GM18870 (cell line): ENCODE measurements around the gene USH1G.
"Not testable (repeated sequence)": the region's sequence is repeated elsewhere in the genome, so short reads cannot be mapped to it uniquely, and the experiment has no call there.

Experiments used
- ATAC-seq: cut with Tn5 transposase; IDR thresholded peaks from one replicate; pipeline ENCODE4 v1.9.1; 2021; ENCODE audit warnings: moderate library complexity; ENCODE audit not compliant: unreplicated experiment

The USH1G gene

DNA sequence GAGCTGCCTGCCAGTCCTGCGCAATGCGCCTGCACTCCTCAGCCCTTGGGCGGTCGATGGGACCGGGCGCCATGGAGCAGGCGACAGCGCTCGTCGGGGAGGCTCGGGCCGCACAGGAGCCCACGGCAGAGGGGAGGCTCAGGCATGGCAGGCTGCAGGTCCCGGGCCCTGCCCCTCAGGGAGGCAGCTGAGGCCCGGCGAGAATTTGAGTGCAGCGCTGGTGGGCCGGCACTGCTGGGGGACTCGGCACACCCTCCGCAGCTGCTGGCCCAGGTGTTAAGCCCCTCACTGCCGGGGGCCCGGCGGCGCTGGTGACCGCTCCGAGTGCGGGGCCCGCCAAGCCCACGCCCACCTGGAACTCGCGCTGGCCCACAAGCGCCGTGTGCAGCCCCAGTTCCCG, 16.0 kb downstream of the USH1G start:
- ATAC-seq, result no peak

DNA sequence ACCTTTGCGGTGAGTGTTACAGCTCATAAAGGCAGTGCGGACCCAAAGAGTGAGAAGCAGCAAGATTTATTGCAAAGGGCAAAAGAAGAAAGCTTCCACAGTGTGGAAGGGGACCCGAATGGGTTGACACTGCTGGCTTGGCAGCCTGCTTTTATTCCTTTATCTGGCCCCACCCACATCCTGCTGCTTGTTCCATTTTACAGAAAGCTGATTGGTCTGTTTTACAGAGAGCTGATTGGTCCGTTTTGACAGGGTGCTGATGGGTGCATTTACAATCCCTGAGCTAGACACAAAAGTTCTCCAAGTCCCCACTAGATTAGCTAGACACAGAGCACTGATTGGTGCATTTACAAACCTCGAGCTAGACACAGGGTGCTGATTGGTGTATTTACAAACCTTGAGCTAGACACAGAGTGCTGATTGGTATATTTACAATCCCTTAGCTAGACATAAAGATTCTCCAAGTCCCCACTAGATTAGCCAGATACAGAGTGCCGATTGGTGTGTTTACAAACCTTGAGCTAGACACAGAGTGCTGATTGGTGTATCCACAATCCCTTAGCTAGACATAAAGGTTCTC, 16.8 kb downstream of the USH1G start:
- not testable (repeated sequence) for ATAC-seq

DNA sequence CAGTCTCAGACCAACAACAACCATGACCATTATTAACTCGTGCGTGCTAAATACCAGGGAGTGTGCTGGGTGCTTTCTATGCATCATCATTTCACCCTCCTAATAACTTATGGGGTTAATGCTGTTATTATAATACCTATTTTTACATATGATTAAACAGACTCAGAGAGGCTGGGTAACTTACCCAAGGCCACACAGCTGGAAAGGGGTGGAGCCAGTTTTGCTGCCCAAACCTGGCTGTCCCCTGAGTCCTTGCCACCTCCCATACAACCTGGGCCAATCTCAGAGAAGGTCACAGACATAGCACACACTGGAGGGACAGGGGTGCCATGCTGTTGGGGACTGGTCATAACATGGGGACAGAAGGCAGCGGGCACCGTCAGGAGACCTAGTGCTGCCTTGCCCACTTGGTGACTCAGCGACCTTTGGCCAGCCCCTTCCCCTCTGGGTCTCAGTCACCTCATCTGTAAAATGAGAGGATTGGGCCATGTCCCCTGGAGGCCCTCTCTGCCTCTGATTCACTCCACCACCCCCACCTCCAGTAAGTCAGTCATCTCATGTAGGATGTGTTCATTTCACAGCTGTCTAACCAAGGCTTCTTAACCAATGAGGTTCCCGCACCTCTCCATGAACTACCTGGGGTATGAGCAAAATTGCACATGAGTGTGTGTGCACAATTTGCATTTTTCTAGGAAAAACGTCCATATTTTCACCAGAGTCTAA, 18.2 kb downstream of the USH1G start:
- ATAC-seq, result no peak

DNA sequence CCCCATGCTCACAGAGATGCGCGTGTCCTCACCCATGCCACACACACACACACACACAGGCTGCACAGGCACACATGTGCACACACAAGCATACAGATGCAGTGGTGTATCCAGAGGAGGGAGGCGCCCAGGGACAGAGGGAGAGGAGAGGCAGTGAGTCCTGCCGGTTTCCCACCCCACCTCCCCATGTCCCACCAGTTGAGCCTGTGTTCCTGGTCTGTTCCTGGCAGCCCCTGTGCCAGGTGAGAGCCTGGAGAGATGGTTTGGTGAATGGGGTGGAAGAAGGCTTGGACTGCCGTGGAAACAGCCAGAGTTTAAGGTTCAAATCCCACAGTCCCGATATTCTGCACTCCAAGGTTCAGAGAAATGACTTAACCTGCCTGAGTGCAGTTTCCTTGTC, 19.4 kb downstream of the USH1G start:
- no peak for ATAC-seq

DNA sequence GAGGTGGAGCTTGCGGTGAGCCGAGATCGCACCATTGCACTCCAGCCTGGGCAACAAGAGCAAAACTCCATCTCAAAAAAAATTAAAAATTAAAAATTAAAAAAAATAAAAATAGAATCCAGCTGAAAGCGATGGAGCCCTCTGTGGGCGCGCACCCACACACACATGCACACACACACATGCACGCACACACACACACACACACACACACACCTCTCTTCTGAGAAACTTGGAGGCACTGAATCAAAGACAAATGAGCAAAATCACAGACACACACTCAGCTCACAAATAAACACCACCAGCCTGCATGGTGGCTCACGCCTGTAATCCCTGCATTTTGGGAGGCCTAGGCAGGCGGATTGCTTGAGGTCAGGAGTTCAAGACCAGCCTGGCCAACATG, 20.0 kb downstream of the USH1G start:
- no peak for ATAC-seq

DNA sequence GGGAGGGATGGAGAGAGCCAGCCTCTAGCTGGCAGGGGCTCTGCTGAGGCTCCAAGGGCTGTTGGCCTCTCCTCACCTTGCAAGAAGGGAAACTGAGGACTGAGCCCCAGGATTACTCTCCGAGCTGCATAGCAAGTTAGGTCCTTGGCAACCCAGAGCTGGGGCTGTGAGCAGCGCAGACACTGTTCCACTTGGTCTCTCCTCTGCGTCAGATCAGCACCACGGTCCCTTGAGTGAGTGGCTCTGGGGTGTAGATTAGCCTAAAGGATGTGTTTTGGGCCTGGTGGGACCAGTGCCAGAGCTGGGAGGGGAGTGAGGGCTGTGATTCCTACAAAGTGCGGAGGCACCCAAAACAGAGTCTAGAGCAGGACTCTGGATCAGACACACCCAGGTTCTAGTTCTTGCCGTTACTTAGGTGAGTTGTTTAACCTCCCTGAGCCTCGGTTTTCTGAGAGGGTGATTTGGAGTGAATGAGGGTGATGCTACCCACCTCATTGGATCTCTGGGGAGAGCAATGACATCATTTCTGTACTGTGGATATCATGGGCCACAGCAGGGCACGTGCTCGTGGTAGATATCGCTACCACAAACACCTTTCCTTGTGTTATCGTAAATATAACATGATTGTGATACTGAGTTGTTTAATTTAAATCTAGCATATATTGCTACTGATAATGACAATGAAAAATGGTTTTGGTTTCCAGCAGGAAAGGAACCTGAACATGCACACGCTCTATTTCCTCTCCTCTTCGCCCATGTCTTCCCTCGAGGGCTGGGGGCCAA, 21.5 kb downstream of the USH1G start:
- no peak for ATAC-seq

DNA sequence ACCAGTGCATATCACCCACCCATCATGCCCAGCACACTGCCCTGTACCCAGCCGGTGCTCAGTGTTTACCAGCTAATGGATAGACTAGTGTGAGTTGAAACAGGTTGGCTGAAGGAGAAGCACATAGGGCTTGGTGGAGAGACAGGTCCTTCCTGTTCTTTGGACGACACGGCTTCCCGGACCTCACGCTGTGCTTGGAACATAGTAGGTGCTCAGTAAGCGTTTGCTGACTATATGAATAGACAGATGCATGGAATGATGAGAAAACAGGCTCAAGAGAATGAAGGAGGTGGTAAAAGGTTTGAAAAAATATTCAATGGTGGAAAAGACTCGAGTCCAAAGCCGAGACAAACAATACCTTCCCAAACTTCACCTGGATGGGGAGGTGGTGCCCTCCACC, 22.8 kb downstream of the USH1G start:
- ATAC-seq, result no peak

DNA sequence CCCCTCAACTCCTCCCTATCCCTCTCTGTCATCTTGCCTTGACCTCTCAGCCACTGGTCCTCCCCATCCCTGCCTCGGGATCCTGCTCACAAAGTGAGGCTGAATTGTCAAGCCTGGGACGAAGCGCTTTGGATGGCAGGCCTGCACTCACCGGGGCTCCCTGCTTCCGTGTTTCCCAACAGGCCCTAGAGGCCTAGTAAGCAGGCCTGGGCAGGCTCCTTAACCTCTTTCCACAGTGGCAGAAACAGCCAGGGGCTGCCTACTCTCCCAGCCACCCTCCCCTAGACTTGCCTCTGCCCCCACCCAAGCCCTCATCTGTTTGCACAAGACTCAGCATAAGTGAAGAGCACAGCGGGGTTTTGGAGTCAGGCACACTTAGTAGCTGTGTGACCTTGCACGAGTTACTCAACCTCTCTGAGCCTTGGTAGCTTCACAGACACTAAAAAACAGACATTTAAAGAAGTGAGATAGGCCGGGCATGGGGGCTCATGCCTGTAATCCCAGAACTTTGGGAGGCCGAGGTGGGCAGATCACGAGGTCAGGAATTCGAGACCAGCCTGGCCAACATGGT, 24.6 kb downstream of the USH1G start:
- ATAC-seq, result no peak

DNA sequence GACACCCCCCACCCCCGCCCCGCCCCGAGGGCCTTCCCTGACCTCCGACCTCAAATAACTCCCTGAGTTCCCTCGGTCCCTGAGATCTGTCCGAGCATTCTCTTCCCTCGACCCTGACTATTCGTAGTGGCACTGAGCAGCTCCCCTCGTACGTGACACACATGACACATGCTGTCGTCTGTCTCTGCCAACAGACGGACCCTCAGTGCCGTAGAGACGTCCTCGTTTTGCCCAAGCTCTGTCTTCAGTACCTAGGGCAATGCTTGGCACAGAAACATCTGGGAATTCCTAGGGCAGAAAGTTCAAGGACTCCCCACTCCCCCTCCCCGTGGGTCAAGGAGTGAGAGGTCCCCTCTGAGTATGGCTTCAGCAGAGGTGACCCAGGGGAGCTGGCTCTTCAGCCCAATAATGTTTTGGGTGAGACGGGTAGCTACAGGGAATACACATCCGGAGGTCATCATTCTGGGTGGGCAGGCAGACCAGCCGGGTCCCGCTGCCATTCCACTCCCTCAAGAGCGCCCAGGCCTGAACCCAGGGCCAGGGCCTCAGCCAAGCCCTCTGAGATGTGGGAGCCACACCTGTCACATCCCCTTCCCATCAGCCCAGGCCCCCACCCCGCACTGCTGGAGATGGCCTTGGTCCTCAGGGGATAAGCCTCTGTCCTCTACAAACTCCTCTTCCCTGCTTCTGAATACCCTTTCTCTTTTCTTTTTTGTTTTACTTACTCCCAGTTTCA, 29.0 kb downstream of the USH1G start:
- ATAC-seq, result no peak

DNA sequence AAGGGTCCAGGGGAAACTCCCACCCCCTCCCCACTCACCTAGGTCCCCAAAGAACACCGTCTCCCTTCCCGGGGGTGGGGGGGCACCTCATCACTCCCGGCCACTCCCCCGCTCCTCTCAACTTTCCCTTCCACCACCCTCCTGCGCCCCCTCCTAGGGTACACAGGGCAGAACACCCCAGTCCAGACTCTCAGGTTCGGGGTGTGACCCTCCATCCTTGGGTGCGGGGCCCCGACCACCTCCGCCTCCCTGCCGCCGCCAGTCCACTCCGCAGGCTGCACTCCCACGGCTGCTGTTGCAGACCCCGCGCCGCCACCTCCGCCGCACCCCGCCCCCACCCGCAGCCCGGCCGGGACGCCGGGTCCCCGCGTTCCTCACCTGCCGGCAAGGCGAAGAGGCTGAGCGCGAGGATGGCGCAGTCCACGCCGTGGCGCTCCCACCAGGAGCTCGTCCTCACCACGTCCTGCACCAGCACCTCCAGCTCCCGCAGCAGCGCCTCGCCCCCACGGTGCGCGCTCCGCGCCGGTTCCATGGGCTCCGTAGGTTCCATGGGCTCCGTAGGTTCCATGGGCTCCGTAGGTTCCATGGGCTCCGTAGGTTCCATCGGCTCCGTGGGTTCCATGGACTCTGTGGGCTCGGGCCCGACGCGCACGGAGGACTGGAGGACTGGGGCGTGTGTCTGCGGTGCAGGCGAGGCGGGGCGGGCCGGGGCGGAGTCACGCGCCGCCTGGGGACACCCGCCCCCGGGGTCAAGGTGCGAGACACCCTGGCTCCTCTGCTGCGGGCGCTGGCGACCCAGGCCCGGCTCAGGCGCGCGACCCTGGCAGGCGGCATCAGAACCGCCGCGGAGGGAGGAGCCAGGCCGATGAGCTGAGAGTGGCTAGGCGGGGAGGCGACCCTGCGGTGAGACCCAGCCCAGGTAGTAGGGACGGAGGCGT, 29.8 kb downstream of the USH1G start, which contains the start of gene FADS6:
FADS6 (minus strand) TSS at position 660 of the 938 bp plus-strand sequence; CDS start at position 622, 38 bp downstream.
- no peak for ATAC-seq

DNA sequence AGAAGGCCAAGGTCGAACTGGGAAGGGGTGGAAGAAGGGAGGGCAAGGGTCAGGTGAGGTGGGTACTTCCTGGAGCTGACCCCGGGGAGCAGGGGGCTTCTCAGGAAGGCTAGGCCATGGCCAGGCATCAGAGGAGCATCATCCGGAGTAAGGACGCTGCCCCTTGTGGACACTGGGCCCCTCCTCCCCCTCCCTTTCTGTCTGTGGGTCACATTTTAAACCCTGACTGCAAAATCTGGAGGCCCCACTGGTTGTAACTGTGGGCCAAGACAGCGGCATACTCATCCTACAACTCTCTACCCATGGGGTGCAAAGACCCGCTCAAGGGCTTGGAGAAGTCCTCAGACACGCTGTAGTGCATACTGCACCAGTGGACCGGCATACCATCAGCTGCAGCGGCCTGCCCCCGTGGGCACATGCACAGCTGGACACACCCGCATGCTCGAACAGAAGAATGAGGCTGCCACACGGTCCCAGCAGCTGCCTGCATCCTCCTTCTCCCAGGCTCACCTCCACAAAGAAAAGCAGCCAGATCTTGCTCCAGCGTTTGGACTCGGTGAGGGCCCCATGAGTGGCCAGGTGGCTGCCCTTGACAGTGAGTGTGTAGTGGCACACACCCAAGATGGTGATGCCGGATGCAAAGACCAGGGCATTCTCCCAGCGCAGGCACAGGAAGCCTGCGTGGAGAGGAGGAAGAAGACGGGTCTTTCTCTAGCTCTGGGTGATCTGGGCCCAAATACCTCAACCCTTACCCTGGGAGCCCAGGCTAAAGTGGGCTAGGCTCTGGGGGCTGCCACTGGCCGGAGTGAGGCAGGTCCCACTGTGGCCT, 30.8 kb downstream of the USH1G start:
- ATAC-seq, result no peak

DNA sequence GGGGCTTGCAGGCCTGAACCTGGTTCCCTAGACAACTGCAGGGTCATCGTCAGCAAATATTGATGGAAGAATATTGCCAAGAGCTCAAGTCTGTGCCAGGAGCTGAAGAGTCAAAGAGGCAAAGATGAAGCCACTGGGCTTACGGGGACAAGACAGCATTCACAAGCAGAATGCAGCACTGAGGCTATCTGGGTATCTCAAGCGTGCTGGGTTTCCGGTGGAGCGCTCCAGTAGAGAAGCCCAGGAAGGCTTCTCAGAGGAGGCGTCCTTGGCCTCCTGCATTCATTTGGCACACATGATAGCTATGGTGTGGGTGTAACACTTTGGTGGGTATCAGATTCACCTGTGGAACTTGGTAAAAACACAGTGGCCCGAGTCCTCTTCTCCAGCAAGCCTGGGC, 32.5 kb downstream of the USH1G start:
- no peak for ATAC-seq

DNA sequence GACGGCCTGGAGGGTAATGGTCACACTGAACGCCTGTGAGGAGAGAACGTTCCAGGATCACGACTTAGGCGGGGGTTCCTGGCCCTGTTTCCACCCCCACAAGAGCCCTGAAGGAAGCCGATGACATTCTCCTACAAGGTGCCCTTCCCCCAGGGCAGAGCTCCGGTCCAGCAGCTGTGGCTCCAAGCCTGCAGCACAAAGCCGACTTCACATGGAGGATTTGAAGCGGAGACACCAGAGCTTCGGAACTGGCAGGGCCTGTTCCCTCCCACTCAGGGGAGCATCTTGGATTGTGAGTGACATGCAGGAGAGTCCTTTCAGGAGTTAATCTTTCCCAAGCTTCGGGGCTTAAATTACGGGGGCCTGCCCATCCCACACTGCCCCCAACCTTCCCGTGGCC, 34.6 kb downstream of the USH1G start:
- ATAC-seq, result no peak

DNA sequence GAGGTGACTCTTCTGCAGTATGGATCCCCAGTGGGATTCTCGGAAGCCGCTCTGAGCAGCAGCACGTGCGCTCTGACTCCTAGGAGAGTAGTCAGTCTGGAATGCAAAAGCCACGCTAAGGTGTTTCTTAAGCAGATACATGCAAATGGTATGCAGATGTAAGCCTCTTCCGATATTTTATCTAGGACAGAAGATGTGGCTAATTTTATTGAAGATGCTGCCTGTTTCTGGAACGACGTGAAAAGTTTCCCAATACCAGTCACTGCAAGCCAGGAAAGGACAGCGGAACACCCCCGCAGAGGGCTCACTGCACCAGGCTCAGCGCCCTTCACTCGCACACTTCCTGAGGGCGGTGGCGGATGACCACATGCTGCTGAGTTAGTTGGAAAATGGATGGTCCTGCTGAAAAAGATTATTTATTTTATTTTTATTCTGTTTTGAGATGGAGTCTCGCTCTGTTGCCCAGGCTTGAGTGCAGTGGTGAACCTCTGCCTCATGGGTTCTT, 39.8 kb downstream of the USH1G start:
- ATAC-seq, result no peak

DNA sequence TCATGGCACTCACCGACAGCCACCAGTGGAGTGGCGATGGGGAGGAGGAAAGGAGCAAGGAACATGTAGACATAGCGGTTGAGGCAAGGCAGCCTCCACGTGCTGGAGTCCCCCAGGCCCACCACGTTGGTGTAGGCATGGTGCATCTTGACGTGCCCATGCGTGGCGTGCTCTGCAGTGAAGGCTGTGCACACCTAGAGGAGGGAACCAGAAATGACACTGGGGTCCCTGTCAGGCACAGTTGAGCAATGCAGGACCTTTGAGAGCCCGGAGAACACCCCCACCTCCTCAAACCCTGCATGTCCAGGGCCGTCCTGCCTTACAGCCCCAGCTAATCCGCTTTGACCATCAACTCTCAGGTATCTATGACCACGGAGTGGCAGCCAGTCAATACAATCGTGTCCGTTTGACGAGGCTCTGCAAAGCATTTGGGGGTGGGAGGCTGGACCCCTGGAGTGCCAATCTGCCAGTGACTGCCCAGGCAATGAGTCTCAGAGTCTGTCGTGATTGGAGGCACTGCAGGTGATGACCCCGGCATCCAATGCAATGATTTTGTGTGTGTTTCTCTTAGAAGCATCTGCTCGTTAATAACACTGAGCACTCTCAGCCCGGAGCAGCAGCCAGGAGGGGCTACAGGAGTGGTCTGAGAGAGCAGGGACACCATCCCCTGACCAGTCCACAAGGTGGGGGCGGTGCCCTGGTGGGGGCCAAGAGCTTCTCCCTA, 40.4 kb downstream of the USH1G start:
- ATAC-seq, result no peak

DNA sequence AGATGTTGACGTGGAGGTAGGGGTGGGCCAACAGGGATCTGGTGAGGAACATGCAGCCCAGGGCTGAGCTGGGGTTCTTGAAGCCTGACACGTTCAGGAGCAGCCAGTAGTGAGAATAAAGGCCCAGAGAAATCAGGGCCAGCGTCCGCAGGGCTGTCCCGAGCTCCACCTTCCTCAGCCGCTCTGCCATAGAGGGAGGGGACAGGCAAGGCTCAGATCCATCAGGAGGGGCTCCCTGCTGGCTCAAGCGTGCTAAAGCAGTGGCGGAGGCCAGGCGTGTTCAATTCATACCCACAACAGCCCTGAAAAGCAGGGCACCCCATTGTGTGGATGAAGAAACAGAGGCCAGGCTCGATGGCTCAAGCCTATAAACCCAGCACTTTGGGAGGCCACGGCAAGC, 42.0 kb downstream of the USH1G start:
- ATAC-seq, result no peak

DNA sequence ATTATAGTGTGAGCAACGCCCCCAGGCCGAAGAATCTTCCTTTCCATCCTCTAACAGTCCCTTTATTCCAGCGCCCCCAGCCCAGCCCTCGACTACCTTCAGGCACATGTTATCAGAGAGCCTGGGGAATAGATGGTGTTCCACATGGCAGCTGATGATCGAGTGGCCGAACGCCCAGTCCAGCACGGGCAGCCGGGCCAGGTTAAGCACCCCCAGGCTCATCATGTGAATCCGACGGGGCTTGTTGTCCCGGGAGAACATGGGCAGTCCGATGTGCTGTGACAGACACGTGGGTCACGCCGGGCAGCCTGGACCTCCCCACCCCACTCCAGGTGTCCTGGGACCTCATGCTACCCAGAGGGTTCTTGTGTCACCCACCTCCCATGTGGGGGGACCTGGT, 43.7 kb downstream of the USH1G start:
- ATAC-seq, result no peak

DNA sequence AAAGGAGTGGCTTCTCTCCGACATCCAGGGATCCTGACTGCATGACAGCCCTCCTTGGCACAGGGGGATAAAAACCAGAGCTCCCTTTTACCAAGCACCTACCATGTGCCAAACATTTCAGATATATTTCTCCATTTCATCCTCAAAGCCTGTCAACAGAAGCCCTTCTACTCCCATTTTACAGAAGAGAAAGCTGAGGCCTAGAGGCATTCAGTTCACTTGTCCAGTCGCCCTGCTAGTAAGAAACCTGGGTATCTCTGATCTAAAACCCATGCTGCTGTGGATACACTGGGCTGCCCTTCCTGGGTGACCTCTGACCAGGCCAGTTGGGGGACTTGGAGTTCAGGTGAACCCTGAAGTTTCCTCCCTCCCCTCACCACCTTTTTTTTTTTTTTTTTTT, 44.4 kb downstream of the USH1G start:
- no peak for ATAC-seq
